Cardiac fibroblast (primary cell): Measurements from ENCODE around the gene TTC23.
A peak's percentile ranks its signal among the peaks of the same experiment; 100 is the strongest.

Experiments used
- DNase-seq, 2 donors: peaks; one replicate each; pipeline versions ENCODE4 v3.0.0 to v3.0.0-alpha.2; 2010; ENCODE audit warnings: low read depth in 2 of 2
- H3K4me3 ChIP-seq, 2 donors: replicated peaks in 1 of 2; 1 replicate in 1 of 2; 2 replicates in 1 of 2; pipeline ENCODE4 v1.5.1; 2011; ENCODE audit warnings: low read depth in 2 of 2, low read length in 2 of 2, mild to moderate bottlenecking in 2 of 2, moderate library complexity in 1 of 2
- TF ChIP-seq, protein P1 (sequence below): IDR thresholded peaks from one replicate; pipeline ENCODE4 v1.5.1; 2011; ENCODE audit warnings: low read depth, mild to moderate bottlenecking, low read length, inconsistent platforms

The TTC23 gene

GRCh38 chr15:99143655-99144610 lies 105.4 kb downstream of the TTC23 start:
- DNase-seq = peak; percentile 73 to 74
- no peak overlapping the region for H3K4me3 ChIP-seq
- TF ChIP-seq, protein P1, sequence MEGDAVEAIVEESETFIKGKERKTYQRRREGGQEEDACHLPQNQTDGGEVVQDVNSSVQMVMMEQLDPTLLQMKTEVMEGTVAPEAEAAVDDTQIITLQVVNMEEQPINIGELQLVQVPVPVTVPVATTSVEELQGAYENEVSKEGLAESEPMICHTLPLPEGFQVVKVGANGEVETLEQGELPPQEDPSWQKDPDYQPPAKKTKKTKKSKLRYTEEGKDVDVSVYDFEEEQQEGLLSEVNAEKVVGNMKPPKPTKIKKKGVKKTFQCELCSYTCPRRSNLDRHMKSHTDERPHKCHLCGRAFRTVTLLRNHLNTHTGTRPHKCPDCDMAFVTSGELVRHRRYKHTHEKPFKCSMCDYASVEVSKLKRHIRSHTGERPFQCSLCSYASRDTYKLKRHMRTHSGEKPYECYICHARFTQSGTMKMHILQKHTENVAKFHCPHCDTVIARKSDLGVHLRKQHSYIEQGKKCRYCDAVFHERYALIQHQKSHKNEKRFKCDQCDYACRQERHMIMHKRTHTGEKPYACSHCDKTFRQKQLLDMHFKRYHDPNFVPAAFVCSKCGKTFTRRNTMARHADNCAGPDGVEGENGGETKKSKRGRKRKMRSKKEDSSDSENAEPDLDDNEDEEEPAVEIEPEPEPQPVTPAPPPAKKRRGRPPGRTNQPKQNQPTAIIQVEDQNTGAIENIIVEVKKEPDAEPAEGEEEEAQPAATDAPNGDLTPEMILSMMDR = no peak

DNA sequence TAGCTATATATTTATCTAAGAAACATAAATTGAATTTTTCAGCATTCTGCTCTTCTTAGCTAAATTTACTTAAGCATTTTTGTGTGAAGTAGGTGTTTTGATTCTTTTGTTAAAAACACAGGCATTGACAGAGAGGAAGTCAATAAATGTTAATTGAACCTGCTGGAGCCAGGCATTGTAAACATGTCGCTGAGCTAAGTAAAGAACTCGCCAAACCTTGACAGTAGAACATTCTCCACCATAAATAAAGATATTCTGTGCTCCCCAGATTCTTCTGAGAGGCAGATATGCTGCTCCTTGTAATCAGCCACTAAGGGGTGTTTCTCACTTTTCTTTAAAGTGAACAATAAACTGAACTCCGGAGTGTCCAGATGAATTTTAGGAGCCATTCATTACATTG lies 106.1 kb downstream of the TTC23 start:
- H3K4me3 ChIP-seq = no peak overlapping the region
- TF ChIP-seq, protein P1 = no peak
- DNase-seq = no peak

- no peak for DNase-seq
- TF ChIP-seq, protein P1 = no peak
- H3K4me3 ChIP-seq = no peak overlapping the region
These were observed 106.8 kb downstream of the TTC23 start for GRCh38 chr15:99142562-99142961.

DNA sequence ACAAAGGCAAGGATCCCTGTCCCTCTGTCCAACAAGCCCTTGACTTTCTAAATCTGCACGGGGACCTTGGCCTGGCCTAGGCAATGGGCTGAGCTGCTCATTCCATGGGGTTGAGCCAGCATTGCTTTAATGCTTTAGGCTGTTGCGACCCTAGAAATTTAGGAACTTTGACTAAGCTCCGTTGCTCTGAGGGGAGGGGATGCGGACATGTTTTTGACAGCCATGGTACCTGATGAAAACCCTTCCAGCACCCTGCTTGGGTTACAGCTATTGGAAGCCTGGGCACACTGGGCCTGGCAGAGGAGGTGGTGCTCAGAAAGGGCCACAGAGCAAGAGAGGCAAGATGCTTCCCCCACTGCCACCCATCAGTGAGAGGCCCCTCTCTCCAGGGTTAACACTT lies 107.4 kb downstream of the TTC23 start:
- H3K4me3 ChIP-seq = no peak overlapping the region
- no peak for DNase-seq
- TF ChIP-seq, protein P1 = no peak

- no peak for DNase-seq
- H3K4me3 ChIP-seq = no peak overlapping the region
- TF ChIP-seq, protein P1 = no peak
These were observed 108.8 kb downstream of the TTC23 start for GRCh38 chr15:99140590-99140989.

- no peak overlapping the region for H3K4me3 ChIP-seq
- no peak for DNase-seq
- TF ChIP-seq, protein P1 = no peak
These were observed 110.1 kb downstream of the TTC23 start for GRCh38 chr15:99139276-99139675.
